ENCODE measurements around the gene MXD4.
"Not testable (repeated sequence)": the region's sequence is repeated elsewhere in the genome, so short reads cannot be mapped to it uniquely, and the experiment has no call there.

MXD4 gene

DNA sequence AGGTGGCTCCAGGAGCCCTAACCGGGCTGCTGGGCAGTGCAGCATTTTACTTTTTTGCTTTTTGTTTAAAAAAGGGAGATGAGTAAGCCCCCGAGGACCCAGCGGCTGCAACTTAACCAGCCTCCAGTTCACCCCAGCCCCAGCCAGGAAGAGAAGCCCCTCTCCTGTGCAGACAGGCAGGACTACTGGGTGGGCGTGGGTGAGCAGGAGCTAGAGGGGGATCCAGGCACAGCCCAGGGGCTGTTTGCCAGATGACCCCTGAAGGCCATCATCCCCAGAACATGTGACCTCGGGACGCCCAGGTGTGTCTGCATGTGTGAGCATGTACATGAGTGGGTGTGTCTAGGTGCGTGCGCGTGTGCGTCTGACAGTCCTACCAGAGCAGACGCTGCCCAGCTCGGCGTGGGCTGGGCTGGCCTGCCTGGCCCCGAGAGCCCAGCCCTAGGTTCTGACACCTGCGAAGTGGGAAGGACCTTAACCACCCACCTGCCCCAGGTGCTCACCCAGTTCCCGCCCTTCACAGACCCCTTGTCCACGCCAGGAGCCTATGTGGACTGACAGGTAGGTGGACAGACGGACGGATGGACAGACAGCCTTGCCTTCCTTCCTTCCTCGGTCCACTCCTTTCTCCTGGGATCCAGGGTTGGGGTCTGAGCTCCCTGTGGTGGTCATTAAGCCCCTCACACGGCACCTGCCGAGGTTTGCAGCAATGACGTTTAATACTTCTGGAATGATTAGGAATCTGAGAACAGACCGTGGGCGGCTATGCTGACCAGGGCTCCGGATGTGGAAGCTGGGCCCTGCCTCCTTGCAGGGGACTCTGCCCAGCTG is 12.2 kb downstream of the MXD4 start:
- DNase-seq = no peak

GRCh38 chr4:2248821-2249261 is 13.1 kb downstream of the MXD4 start:
- DNase-seq = no peak

- DNase-seq = no peak
These were observed 13.7 kb downstream of the MXD4 start for GRCh38 chr4:2248044-2248780.

GRCh38 chr4:2247128-2248043 is 14.5 kb downstream of the MXD4 start:
- DNase-seq = no peak

- no peak for DNase-seq
These were observed 15.4 kb downstream of the MXD4 start for GRCh38 chr4:2246384-2247127.

GRCh38 chr4:2245787-2246275 is 16.1 kb downstream of the MXD4 start:
- no peak for DNase-seq

DNA sequence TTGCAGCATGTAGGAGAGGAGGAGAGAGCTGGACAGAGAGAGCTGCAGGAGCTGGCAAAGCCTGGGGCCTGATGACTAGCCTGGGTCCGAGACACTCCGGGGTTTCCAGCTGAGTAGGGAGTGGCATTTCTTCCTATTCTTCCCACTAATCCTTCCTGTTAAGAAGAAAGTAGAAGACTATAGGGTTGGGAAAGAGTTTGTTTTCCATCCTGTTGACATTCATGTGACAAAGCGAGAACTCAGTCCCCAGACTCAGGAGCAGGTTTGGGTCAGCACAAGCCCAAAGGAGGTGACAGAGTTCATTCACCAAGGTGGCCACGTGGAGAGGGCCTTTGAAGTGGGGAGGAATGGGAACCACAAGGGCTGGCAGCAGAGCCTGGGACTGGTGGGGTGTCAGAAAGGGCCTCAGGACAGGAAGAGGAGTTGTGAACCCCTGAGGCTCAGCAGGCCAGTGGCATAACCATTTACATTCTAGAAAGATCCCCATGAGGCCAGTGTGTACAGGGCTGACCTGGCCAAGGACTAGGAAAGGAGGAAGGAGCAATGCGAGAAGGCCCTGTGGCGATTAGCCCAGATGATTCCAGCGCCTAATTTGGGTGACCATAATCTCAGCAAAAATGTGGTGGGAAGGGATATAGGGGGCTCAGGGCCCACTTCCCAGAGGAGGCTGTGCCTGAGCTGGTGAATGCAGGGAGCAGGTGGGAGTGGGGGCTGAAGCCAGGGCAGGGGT is 16.7 kb downstream of the MXD4 start:
- peak; percentile 32 for DNase-seq

DNA sequence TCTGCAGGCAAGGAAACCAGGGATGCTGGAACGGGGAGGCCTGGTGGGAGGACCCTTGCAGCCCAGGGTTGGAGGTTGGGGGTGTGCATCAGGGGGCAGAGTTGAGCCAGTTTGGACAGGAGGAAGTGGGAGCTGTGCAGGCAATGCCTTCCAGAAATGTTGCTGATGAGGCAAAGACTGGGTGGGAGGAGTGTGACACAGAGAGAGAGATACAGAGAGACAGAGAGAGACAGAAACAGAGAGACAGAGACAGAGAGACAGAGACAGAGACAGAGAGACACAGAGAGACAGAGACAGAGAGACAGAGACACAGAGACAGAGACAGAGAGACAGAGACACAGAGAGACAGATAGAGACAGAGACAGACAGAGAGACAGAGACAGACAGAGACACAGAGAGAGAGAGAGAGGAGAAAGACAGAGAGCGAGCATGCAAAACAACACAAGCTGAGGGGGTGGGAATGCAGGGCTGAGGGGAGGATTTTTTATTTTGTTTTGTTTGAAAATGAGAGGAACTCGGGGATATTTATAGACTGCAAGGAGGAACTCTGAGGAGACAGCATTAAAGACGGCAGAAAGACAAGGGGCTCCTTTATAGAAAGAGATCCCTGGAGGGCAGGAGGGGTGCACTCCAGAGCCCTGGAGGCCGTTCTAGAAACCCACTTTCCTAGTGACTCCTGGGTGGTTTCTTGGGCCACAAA is 18.1 kb downstream of the MXD4 start:
- DNase-seq = peak; percentile 84

- peak; percentile 99 for DNase-seq
These were observed 20.2 kb downstream of the MXD4 start, which contains the start of the genes HAUS3 and POLN for GRCh38 chr4:2241410-2242353. Gene HAUS3, minus strand, starts transcription at chr4:2242121. Its CDS starts 1,175 bp downstream, at chr4:2240946. Gene POLN, minus strand, starts transcription at chr4:2242121. Its CDS starts 12,890 bp downstream, at chr4:2229231.

GRCh38 chr4:2241003-2241402 is 20.9 kb downstream of the MXD4 start:
- DNase-seq = peak; percentile 33

DNA sequence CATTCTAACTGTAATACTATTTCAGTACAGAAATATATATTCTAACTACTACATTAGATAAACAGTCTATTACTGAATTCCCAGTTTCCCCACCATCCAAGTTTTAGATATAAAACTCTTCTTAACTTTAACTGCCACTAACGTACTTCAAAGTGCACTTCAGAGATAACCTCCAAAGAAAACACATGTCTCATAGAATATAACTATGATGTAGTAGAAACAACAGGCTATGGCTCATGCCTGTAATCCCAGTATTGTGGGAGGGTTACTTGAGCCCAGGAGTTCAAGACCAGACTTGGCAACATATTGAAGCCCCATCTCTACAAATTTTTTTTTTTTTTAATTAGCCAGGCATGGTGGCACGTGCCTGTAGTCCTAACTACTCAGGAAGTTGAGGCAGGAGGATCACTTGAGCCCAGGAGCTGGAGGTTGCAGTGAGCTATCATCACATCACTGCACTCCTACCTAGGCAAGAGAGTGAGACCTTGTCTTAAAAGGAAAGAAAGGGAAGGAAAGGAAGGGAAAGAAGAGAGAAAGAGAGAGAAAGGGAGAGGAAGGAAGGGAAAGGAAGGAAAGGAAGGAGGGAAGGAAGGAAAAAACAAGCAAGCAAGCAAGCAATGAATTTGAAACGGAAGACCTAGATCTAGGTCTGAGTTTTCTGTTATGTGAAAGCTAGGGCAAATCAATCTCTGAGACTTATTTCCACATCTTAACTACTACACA is 24.8 kb downstream of the MXD4 start:
- DNase-seq = no peak

- no peak for DNase-seq
These were observed 30.8 kb downstream of the MXD4 start for GRCh38 chr4:2231082-2231481.

DNA sequence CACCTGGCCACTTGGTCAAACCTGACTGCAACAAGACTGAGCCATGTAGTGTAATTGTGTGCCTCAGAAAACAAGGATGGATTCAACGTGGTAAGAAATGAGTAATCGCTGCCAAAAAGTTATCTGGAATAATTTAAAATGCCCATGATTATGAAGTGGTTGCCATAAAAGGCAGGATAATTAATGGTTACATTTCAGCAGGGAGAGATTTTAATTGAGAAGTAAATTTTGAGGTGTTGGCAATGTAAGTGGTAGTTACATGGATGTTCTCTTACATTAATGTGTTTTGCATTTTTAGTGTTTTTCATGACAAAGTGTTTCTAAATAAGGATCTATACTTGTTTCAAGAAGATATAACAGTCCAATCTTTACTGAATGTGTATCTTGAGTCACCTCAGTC is 35.6 kb downstream of the MXD4 start:
- no peak for DNase-seq

DNA sequence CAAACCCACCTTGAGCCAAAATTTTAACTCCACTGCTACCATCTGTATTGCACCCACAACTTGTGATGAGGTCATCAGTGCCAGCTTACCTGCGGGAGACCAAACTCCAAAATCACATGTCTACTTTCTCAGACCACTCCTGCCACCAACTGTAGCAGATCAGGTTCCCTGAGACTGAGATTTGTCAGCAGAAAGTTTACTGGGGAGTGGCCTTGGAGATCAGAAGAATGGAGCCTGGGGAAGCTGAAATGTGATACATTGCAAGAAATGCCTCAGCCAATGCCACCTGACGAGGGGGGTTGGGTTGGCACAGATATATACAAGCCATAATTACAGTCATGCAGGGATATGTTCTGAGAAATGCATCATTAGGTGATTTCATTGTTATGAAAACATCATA is 39.1 kb downstream of the MXD4 start:
- no peak for DNase-seq

- DNase-seq = not testable (repeated sequence)
These were observed 40.5 kb downstream of the MXD4 start for GRCh38 chr4:2221378-2221777.

GRCh38 chr4:2220016-2220630 is 41.8 kb downstream of the MXD4 start:
- peak; percentile 63 for DNase-seq

- DNase-seq = no peak
These were observed 42.6 kb downstream of the MXD4 start for GRCh38 chr4:2219233-2219760.

- no peak for DNase-seq
These were observed 43.5 kb downstream of the MXD4 start for GRCh38 chr4:2218436-2218835.

All from inflammatory macrophage treated with lipopolysaccharide for 4 hours (primary cell).